Activated CD8-positive, alpha-beta T cell treated with anti-CD3 and anti-CD28 coated beads for 36 hours (primary cell): ENCODE results near the gene SNX12. TPM values are rescaled to one million over a fixed set of nuclear protein-coding genes. Genes with fewer than 3 reads are reported as not detected.

Source experiments
- ATAC-seq: fragments of 200-7000 bp; cut with Tn5 transposase; one replicate; pipeline ENCODE4 v1.10.0; 2021; ENCODE audit warnings: mild to moderate bottlenecking, moderate library complexity
- CTCF ChIA-PET: fragments of 350-600 bp; sonication (Branson Sonifier 250); formaldehyde crosslinking; loops from one replicate; lab custom pipeline; 2021; ENCODE audit warnings: antibody characterized with exemption; lab: Charles Lee
- POLR2A ChIA-PET: fragments of 350-600 bp; sonication (Branson Sonifier 250); formaldehyde crosslinking; loops from one replicate; lab custom pipeline; 2021; ENCODE audit warnings: antibody characterized with exemption; lab: Charles Lee
- DNase-seq: peaks from one replicate; pipeline ENCODE4 v3.0.0-alpha.2; 2020
- H3K27ac Mint-ChIP-seq: one replicate; pipeline ENCODE4 v1.8.0; 2021; ENCODE audit warnings: mild to moderate bottlenecking, mixed read lengths
- H3K27me3 Mint-ChIP-seq: one replicate; pipeline ENCODE4 v1.8.0; 2021; ENCODE audit warnings: mixed read lengths
- H3K36me3 Mint-ChIP-seq: one replicate; pipeline ENCODE4 v1.8.0; 2021; ENCODE audit warnings: low read depth, mixed read lengths
- H3K4me1 Mint-ChIP-seq: one replicate; pipeline ENCODE4 v1.8.0; 2021; ENCODE audit warnings: low read depth, mixed read lengths
- H3K4me3 Mint-ChIP-seq: one replicate; pipeline ENCODE4 v1.8.0; 2021; ENCODE audit warnings: mild to moderate bottlenecking, moderate library complexity, mixed read lengths
- H3K9me3 Mint-ChIP-seq: one replicate; pipeline ENCODE4 v1.8.0; 2021; ENCODE audit warnings: mixed read lengths
- CTCF ChIP-seq: fragments of 200-600 bp; IDR thresholded peaks from one replicate; pipeline ENCODE4 v1.8.0; 2022; ENCODE audit warnings: antibody characterized with exemption, mild to moderate bottlenecking
- intact Hi-C: fragments of 100-400 bp; cut with micrococcal nuclease; formaldehyde crosslinking; loops from one replicate; pipeline ENCODE4 v1.10.0; 2022
- total RNA-seq, 2 experiments: library from RNA; stranded (reverse); gene quantifications; one replicate each; pipeline ENCODE4 v1.2.3, GENCODE V29; 2021

Gene SNX12
- total RNA-seq: 10 to 100 TPM; 33.5 to 34.6 TPM

DNA sequence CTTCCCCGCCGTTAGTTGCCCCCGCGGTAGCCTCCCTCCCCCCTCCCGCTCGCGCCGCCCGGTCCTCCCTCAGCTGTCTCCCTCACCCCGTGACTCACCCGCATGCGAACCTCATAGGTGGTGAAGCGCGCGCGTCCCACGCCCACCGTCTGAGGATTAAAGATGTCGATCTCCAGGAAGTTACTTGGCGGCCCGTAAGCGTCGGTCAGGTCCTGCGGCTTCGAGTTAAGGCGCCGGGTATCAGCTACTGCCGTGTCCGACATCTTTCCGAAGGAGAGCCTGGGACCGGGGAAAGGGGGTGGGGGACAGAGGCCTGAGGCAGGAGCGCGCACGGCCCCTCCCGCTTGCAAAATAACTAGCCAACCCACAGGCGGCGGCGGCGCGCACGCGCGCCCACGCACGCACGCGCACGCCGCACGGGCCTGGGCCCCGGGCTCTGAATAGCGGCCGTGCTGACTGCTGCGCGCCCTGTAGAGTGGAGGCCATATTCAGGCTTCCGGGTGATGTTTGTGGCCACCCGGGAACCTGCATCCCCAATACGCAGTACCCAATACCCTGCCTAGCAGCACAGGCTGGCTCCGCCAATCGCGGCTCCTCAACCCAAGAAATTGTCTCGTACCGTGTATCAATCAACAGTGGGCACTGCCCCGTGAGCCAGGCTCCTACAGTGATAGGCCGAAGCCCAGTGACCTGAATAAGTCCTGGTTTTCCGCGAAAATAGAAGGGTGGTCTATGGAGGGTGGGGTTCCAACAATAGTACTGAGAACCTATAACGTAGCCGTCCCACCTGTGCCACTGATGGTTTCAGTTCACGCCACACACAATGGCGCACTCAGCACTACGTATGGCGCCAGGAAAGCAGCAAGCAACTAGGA is at the start of gene SNX12:
Gene SNX12, minus strand, starts transcription at position 291 of the 875 bp plus-strand sequence. Its CDS starts 28 bp downstream, at position 263.
- ChIA-PET POLR2A (interaction anchor here (0.6 to 1.1 kb wide), 5 partner anchors 10 to 976 kb away, joined by 3 read pairs; no protein-coding TSS in a partner anchor), CTCF (no interaction called here)
- peak; percentile 96 for ATAC-seq
- Mint-ChIP-seq H3K4me3 (peak within 1 kb of the TSS; percentile 92), H3K27me3 (no peaks in the 10 kb centered on the region), H3K27ac (peak within 1 kb of the TSS; percentile 97), H3K9me3 (no peaks in the 10 kb centered on the region), H3K4me1 (peaks cover 19% of the 10 kb centered on the region), H3K36me3 (peaks cover 12% of the 10 kb centered on the region)
- DNase-seq: peak; percentile 93
- intact Hi-C loops: loop anchor here (5.0 kb wide), 1 partner anchor 44 kb away; the partner anchor contains the start of gene IL2RG
- no peak for TF ChIP-seq CTCF

GRCh38 chrX:71117358-71117757 is 49.2 kb upstream of the SNX12 start:
- Mint-ChIP-seq H3K4me1 (peaks cover 32% of the 10 kb centered on the region), H3K4me3 (peak overlapping the region; percentile 79), H3K27ac (peak overlapping the region; percentile 59), H3K36me3 (peaks cover 11% of the 10 kb centered on the region), H3K9me3 (no peaks in the 10 kb centered on the region), H3K27me3 (no peaks in the 10 kb centered on the region)
- DNase-seq (no peak), ATAC-seq (no peak)
- ChIA-PET CTCF (interaction anchor here (2.4 to 3.3 kb wide), 2 partner anchors 17 to 20 kb away, joined by 5 to 19 read pairs; no protein-coding TSS in a partner anchor), POLR2A (interaction anchor here (0.8 to 1.7 kb wide), 4 partner anchors 15 to 249 kb away, joined by 3 to 8 read pairs (median 5); partner anchors contain the start of gene NONO)
- intact Hi-C loops: no loop called here
- TF ChIP-seq CTCF: no peak

DNA sequence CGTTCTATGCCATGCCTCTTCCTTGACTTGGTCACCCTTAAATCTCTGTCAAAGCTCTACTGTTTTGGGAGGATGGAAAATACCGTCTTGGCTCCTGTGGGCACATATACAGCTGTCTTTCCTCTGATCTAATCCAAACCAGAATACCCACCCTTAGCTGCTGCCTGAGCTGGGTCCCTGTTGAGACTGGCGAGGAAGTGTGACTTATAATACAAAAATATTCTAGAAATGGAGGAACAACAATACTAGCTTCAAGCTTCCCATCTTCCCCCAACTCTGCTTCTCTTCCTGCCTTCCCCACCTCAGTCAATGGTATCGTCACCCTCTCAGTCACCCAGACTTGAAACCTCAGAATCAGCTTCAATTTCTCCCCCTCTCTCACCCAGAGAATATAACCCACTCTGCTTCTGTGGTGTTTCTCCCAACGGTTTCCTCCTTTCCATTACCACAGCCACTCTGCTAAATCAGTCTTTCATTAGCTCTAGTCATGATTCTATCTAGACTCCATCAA is 43.8 kb upstream of the SNX12 start:
- no peaks in the 10 kb centered on the region for H3K27me3 Mint-ChIP-seq
- ChIA-PET CTCF (interaction anchor here (0.8 to 1.4 kb wide), 7 partner anchors 9 to 18 kb away, joined by 3 to 9 read pairs (median 3); no protein-coding TSS in a partner anchor), POLR2A (interaction anchor here (1.0 to 4.0 kb wide), 5 partner anchors 11 to 71 kb away, joined by 3 to 43 read pairs (median 3); no protein-coding TSS in a partner anchor)
- H3K36me3 Mint-ChIP-seq: peaks cover 45% of the 10 kb centered on the region
- peak overlapping the region; percentile 99 for H3K27ac Mint-ChIP-seq
- TF ChIP-seq CTCF: no peak
- intact Hi-C loops: loop anchor here (5.0 kb wide), 1 partner anchor 45 kb away; the partner anchor contains the start of gene SNX12
- H3K4me1 Mint-ChIP-seq: peaks cover 26% of the 10 kb centered on the region
- DNase-seq (peak; percentile 30), ATAC-seq (peak; percentile 34)
- H3K9me3 Mint-ChIP-seq: no peaks in the 10 kb centered on the region
- H3K4me3 Mint-ChIP-seq: peak overlapping the region; percentile 88

GRCh38 chrX:71111141-71111843 is 43.2 kb upstream of the SNX12 start, which contains the start of gene IL2RG:
Gene IL2RG (minus strand): TSS chrX:71111577. CDS start chrX:71111539, 38 bp downstream.
- ChIA-PET CTCF (interaction anchor here (0.8 to 1.4 kb wide), 6 partner anchors 8 to 18 kb away, joined by 3 to 9 read pairs (median 3); no protein-coding TSS in a partner anchor), POLR2A (interaction anchor here (0.7 to 4.0 kb wide), 7 partner anchors 10 to 180 kb away, joined by 3 to 43 read pairs (median 3); no protein-coding TSS in a partner anchor)
- peaks cover 30% of the 10 kb centered on the region for H3K4me1 Mint-ChIP-seq
- H3K27me3 Mint-ChIP-seq: no peaks in the 10 kb centered on the region
- H3K27ac Mint-ChIP-seq: peak within 1 kb of the TSS; percentile 99
- no peak for TF ChIP-seq CTCF
- ATAC-seq: peak; percentile 84
- H3K4me3 Mint-ChIP-seq: peak within 1 kb of the TSS; percentile 88
- intact Hi-C loops: loop anchor here (5.0 kb wide), 1 partner anchor 44 kb away; the partner anchor contains the start of gene SNX12
- no peaks in the 10 kb centered on the region for H3K9me3 Mint-ChIP-seq
- H3K36me3 Mint-ChIP-seq: peaks cover 49% of the 10 kb centered on the region
- peak; percentile 83 for DNase-seq
